Suprapubic skin (tissue), 4 donors: ENCODE measurements around the gene ZNF507. TPM values are rescaled to one million over a fixed set of nuclear protein-coding genes. Genes with fewer than 3 reads are reported as not detected.

Experiments used
- DNase-seq, 2 donors: peaks; one replicate each; pipeline ENCODE4 v3.0.0-alpha.2; 2019; ENCODE audit warnings: low spot score in 2 of 2
- H3K27ac ChIP-seq: fragments of 200-600 bp; sonication (generic); one replicate; pipeline ENCODE4 v1.5.1; 2019
- H3K27me3 ChIP-seq: fragments of 200-600 bp; sonication (generic); one replicate; pipeline ENCODE4 v1.5.1; 2019
- H3K36me3 ChIP-seq: fragments of 200-600 bp; sonication (generic); one replicate; pipeline ENCODE4 v1.5.1; 2019
- H3K4me1 ChIP-seq: fragments of 200-600 bp; sonication (generic); one replicate; pipeline ENCODE4 v1.5.1; 2019
- H3K4me3 ChIP-seq: fragments of 200-600 bp; sonication (generic); one replicate; pipeline ENCODE4 v1.5.1; 2019; ENCODE audit warnings: mild to moderate bottlenecking
- H3K9me3 ChIP-seq: fragments of 200-600 bp; sonication (generic); one replicate; pipeline ENCODE4 v1.5.1; 2019
- CTCF ChIP-seq, 2 donors: fragments of 200-600 bp in 1 of 2; fragments of 450-650 bp in 1 of 2; sonication (generic) in 1 of 2; IDR thresholded peaks; one replicate each; pipeline ENCODE4 v1.5.1; 2016 to 2019; ENCODE audit warnings: antibody characterized with exemption in 2 of 2, mild to moderate bottlenecking in 1 of 2, moderate library complexity in 1 of 2
- EP300 ChIP-seq: sonication (generic); formaldehyde crosslinking; IDR thresholded peaks from one replicate; pipeline ENCODE4 v1.6.1; 2017; ENCODE audit warnings: antibody characterized with exemption
- POLR2A ChIP-seq, 2 donors: fragments of 450-650 bp; IDR thresholded peaks; one replicate each; pipeline ENCODE4 v1.6.1; 2017; ENCODE audit warnings: antibody characterized with exemption in 2 of 2, mild to moderate bottlenecking in 2 of 2, moderate library complexity in 2 of 2
- POLR2AphosphoS5 ChIP-seq, 3 donors: sonication (generic); formaldehyde crosslinking; IDR thresholded peaks; one replicate each; pipeline ENCODE4 v1.6.1; 2017; ENCODE audit warnings: antibody characterized with exemption in 3 of 3
- WGBS: methylation state at CpG from one replicate; pipeline ENCODE4 v1.1.5; 2018; 5-methylcytosine and 5-hydroxymethylcytosine counted together
- total RNA-seq, 4 donors: library from RNA; depleted of rRNA; stranded (reverse); fragments of >200 nt; gene quantifications; one replicate each; pipeline ENCODE4 v1.1.0, GENCODE V29; 2016

Gene ZNF507
- total RNA-seq, 4 donors from 2014 or later = 11.2 to 34.0 (median 18.1) TPM

DNA sequence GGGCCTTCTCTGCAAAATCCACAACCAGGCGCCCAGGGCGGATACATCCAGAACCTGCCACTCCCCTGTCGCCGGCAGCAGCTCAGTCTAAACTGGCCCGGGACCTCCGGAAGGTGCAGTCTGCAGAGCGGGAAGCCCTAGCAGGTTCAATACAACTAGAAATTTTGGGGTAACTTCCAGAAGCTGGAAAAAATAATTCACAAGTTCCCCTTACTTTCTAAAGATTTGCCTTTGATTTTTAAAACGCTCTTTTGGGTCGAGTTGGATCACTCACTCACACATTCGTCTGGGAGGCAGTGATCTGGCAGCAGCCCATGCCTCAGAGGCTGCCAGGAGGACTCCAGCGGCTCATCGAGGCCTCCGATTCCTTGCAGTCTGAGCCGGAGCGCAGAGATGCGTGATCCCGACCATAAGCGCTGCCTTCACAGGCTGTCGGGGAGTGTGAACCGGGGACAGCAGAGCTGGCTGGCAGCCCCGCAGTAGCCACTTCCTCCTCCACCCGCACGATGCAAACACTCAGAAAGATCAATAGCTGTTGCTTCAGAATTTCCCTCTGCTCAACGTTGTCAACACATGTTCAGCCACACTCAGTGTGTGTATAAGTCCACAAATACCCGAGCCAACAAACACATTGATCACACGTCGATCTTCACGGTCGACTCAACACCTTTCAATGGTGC, 35.6 kb upstream of the ZNF507 start:
- TF ChIP-seq EP300 (no peak), POLR2AphosphoS5 (IDR thresholded peaks at IDR 0.05) (no peak)
- Histone ChIP-seq H3K4me1 (no peaks in the 10 kb centered on the region), H3K27ac (no peak overlapping the region), H3K9me3 (no peaks in the 10 kb centered on the region), H3K36me3 (no peaks in the 10 kb centered on the region), H3K4me3 (no peak overlapping the region), H3K27me3 (peaks cover 15% of the 10 kb centered on the region)
- WGBS = 58% methylated on average over 26 of the region's 29 CpGs
- no peak for DNase-seq

- H3K27ac ChIP-seq = no peak overlapping the region
- H3K4me1 ChIP-seq = no peaks in the 10 kb centered on the region
- no peaks in the 10 kb centered on the region for H3K36me3 ChIP-seq
- no peaks in the 10 kb centered on the region for H3K9me3 ChIP-seq
- WGBS = 94% methylated on average over 10 of the region's 10 CpGs
- no peak for DNase-seq
- H3K27me3 ChIP-seq = peaks cover 19% of the 10 kb centered on the region
- no peak overlapping the region for H3K4me3 ChIP-seq
- no peak for TF ChIP-seq EP300
- TF ChIP-seq POLR2AphosphoS5 (IDR thresholded peaks at IDR 0.05) = no peak
- no peak for TF ChIP-seq CTCF (IDR thresholded peaks at IDR 0.05)
- no peak for TF ChIP-seq POLR2A (IDR thresholded peaks at IDR 0.05)
Observed at GRCh38 chr19:32311371-32311770, 34.0 kb upstream of the ZNF507 start.

DNA sequence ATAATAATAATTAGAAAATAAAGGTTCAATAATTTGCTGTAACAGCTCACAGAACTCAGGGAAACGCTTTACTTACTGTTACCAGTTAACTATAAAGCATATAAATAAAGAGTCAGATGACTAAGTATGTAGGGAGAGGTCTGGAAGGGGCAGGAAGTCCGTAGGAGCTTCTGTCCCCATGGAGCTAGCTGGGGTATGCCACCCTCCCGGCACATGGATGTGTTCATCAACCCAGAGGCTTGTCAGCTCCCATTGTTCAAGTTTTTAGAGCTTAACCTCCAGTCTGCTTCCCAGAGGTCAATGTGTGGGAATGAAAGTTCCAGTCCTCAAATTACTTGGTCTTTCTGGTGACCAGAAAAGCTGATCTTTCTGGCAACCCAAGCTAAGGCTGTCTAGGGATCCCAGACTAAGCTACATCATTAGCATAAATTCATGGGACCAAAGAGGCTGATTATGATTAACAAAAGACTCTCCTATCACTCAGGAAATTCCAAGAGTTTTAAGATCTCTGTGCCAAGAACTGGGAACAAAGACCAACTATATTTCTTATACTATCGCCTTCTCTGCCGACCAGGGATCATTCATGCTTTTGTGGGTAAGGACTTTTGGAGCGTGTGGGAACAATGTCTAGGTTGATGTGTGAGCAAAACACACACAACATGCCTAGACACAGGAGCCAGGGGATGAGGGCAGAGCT, 31.7 kb upstream of the ZNF507 start:
- no peak for TF ChIP-seq CTCF (IDR thresholded peaks at IDR 0.05)
- no peak for TF ChIP-seq POLR2A (IDR thresholded peaks at IDR 0.05)
- TF ChIP-seq POLR2AphosphoS5 (IDR thresholded peaks at IDR 0.05) = no peak
- TF ChIP-seq EP300 = no peak
- no peak for DNase-seq
- no peaks in the 10 kb centered on the region for H3K9me3 ChIP-seq
- peaks cover 13% of the 10 kb centered on the region for H3K27me3 ChIP-seq
- no peaks in the 10 kb centered on the region for H3K4me1 ChIP-seq
- no peak overlapping the region for H3K4me3 ChIP-seq
- WGBS = 53% methylated on average over 6 of the region's 6 CpGs
- H3K27ac ChIP-seq = no peak overlapping the region
- no peaks in the 10 kb centered on the region for H3K36me3 ChIP-seq

DNA sequence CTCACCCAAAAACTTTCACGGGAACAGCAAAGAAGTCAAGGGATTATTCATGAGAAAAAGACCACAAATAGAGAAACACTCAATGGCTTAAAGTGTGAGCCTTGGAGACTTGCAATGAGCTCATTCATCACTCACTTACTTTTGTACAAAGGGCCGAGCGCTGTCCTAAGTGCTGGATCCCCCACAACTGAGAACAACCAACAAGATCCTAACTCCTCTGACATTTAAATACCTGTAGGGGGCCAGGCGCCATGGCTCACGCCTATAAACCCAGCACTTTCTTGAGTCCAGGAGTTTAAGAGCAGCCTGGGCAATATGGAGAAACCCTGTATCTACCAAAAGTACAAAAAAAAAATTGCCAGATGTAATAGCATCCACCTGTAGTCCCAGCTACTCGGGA, 29.4 kb upstream of the ZNF507 start:
- 81% methylated on average over 6 of the region's 6 CpGs for WGBS
- TF ChIP-seq POLR2A (IDR thresholded peaks at IDR 0.05) = no peak
- TF ChIP-seq CTCF (IDR thresholded peaks at IDR 0.05) = no peak
- no peak for TF ChIP-seq EP300
- TF ChIP-seq POLR2AphosphoS5 (IDR thresholded peaks at IDR 0.05) = no peak
- no peak overlapping the region for H3K27ac ChIP-seq
- no peak overlapping the region for H3K4me3 ChIP-seq
- H3K27me3 ChIP-seq = peaks cover 9% of the 10 kb centered on the region
- no peak for DNase-seq
- no peaks in the 10 kb centered on the region for H3K9me3 ChIP-seq
- H3K36me3 ChIP-seq = no peaks in the 10 kb centered on the region
- H3K4me1 ChIP-seq = peaks cover 3% of the 10 kb centered on the region

GRCh38 chr19:32317086-32317485, 28.3 kb upstream of the ZNF507 start:
- no peak for DNase-seq
- no peak overlapping the region for H3K27ac ChIP-seq
- no peak for TF ChIP-seq POLR2A (IDR thresholded peaks at IDR 0.05)
- no peak for TF ChIP-seq EP300
- TF ChIP-seq CTCF (IDR thresholded peaks at IDR 0.05) = no peak
- peaks cover 4% of the 10 kb centered on the region for H3K27me3 ChIP-seq
- no peak overlapping the region for H3K4me3 ChIP-seq
- H3K36me3 ChIP-seq = no peaks in the 10 kb centered on the region
- no peaks in the 10 kb centered on the region for H3K9me3 ChIP-seq
- WGBS = 53% methylated on average over 1 of the region's 1 CpG
- peaks cover 3% of the 10 kb centered on the region for H3K4me1 ChIP-seq
